ENCODE measurements around the gene HOXC12.

- TF ChIP-seq, protein P1, sequence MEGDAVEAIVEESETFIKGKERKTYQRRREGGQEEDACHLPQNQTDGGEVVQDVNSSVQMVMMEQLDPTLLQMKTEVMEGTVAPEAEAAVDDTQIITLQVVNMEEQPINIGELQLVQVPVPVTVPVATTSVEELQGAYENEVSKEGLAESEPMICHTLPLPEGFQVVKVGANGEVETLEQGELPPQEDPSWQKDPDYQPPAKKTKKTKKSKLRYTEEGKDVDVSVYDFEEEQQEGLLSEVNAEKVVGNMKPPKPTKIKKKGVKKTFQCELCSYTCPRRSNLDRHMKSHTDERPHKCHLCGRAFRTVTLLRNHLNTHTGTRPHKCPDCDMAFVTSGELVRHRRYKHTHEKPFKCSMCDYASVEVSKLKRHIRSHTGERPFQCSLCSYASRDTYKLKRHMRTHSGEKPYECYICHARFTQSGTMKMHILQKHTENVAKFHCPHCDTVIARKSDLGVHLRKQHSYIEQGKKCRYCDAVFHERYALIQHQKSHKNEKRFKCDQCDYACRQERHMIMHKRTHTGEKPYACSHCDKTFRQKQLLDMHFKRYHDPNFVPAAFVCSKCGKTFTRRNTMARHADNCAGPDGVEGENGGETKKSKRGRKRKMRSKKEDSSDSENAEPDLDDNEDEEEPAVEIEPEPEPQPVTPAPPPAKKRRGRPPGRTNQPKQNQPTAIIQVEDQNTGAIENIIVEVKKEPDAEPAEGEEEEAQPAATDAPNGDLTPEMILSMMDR (conservative IDR thresholded peaks at IDR 0.05) = no peak
- no peak for TF ChIP-seq ZFX (IDR thresholded peaks at IDR 0.05)
Observed at GRCh38 chr12:54003625-54004024, 48.9 kb downstream of the HOXC12 start.
